GM15510 (cell line): ENCODE data around the gene CD69.

Experiments
- POLR2A ChIP-seq: IDR thresholded peaks from 3 replicates; pipeline ENCODE4 v1.6.1; 2011; ENCODE audit warnings: borderline replicate concordance; ENCODE audit not compliant: insufficient read length; ENCODE audit errors: extremely low read depth

CD69 gene

DNA sequence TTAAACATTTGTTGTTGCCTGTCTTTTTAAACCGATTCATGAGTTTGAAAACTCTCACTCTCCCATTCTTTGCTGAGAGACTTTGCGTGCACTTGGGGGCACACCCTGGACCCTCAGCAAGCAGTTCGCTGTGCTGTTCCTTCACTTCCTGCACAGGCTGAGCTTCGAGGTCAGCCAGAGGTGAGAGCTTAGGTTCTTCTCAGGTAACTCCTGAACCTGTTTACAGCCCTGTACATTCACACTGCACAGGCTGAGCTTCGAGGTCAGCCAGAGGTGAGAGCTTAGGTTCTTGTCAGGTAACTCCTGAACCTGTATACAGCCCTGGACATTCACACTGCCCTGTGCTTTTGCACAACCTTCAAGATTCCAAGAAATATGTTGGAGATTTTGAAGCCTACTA is 18.0 kb downstream of the CD69 start:
- TF ChIP-seq POLR2A, result no peak

DNA sequence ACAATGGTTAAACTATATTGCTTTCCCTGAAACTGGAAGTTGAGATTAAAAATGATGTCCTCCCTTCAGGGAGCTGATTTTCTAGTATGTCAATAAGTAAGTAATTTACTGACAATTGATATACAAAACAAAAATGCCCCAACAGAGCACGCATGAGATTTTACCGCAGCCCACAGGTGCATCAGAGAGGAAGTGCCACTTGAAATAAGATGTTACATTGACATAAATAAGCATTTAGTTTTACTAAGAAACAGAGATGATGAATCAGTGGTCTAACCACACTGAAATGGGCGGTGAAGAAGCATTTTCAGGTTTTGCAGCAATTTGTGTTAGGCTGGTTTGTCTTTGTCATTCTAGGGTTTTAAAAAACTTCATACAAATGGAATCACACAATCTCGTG is 19.0 kb downstream of the CD69 start:
- TF ChIP-seq POLR2A, result no peak

GRCh38 chr12:9740106-9740750 is 20.5 kb downstream of the CD69 start:
- no peak for TF ChIP-seq POLR2A

DNA sequence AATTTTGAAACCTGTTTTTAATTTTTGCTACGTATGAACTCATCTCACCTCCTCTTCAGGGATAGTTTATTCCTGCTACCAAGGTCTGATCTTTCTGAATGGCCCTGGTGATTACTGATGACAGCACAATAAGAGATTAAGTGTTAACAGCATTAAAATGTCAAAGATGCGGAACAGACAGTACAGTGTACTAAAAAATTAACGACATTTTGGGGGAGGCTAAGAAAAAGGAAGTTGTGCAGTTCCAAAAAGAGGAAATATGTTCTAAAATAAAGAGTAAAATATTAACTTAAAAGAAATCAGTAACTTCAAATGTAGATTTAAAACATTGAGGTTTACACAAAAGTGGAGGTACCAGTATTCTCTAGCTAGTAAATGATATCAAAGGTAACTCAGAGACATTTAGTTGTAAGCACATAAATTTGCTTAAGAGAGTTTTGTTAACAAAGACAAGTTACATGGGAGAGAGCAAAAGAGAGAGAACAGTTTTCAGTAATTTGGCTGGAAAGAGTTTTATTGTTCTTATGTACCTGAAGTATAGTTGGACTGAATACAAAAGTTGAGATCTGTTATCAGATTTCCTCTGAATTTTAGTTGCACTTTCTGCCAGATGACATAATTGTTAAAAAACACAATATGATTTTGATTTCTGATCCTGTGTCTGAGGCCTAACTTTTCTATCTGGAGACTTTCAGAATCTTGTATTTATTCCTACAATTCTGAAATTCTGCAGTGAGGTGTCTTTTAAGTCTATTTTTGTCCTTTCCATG is 23.6 kb downstream of the CD69 start:
- no peak for TF ChIP-seq POLR2A

DNA sequence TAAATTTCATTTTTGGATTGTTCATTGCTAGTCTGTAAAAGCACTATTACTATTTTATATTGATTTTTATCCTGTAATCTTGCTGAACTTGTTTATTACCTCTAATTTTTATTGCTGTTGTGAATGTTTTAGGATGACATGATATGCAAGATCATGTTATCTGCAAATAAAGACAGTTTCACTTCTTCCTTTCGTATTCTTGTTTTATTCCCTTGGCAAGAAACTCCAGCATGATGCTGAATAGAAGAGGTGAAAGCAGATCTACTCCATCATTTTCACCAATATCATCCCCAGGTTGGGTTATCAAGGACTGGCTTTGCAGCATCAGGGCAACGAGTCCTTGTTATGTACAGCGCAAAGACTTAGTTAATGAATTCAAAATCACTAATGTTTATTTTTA is 25.1 kb downstream of the CD69 start:
- no peak for TF ChIP-seq POLR2A

- TF ChIP-seq POLR2A, result no peak
Observed at GRCh38 chr12:9732921-9733461, 27.7 kb downstream of the CD69 start, which contains the start of gene CLECL1. TSS of gene CLECL1 (minus strand) at chr12:9733097.

DNA sequence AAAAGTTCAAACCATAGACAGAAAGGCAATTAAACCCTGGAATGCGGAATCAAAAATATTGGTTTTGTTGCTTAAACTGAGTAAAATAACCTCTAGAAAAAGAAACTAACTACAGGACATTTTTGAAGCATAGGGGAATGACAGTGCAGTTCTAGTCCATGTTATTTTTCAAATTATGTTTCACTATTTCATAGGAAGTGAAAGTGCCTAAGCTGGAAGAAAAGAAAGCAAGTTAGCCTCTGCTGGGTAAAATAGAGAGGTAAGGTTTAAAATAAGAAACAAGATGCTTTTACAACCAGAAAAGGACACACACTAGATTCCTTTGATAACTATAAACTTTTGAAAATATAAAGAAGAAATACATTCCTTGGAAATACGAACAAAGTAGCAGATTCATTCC is 28.9 kb downstream of the CD69 start:
- no peak for TF ChIP-seq POLR2A

- TF ChIP-seq POLR2A, result no peak
Observed at GRCh38 chr12:9731393-9731792, 29.3 kb downstream of the CD69 start.

- TF ChIP-seq POLR2A, result no peak
Observed at GRCh38 chr12:9730591-9730990, 30.1 kb downstream of the CD69 start.

DNA sequence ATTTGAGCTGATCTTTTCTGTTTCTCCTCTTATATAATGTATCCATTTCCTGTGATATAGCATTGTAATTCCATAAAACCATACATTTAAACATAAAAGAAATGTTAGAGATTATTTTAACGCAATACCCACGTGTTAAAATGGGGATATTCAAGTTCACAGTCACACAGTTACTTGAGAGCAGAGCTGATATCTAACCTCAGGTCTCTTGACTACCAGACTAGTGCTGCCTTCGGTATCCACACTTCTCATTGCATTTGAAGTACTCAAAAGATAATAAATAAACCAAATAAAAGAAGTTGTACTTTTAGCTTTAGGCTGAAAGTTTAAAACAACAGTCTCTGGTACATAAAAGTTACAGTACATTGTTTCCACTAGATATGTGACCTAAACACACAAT is 30.7 kb downstream of the CD69 start:
- no peak for TF ChIP-seq POLR2A

GRCh38 chr12:9729082-9729481 is 31.6 kb downstream of the CD69 start:
- TF ChIP-seq POLR2A, result no peak

DNA sequence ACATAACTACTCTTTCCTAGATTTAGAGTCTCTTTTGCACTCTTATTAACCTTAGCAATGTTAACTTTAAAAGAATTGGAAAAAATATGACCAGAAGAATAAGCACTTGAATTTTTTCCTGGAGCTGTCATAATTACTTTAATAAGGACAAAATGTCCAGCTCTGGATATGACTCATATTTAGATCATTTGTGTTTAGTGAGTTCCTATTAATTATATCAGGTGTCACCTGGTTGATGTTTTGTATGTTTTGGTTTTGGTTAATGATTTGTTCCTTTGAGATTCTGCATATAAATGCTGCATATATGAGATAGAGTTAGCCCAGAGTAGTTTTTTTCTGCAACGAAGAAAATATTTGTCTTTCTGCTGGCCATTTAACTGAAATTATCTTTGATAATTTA is 32.9 kb downstream of the CD69 start:
- no peak for TF ChIP-seq POLR2A

- no peak for TF ChIP-seq POLR2A
Observed at GRCh38 chr12:9725213-9725870, 35.4 kb downstream of the CD69 start.

DNA sequence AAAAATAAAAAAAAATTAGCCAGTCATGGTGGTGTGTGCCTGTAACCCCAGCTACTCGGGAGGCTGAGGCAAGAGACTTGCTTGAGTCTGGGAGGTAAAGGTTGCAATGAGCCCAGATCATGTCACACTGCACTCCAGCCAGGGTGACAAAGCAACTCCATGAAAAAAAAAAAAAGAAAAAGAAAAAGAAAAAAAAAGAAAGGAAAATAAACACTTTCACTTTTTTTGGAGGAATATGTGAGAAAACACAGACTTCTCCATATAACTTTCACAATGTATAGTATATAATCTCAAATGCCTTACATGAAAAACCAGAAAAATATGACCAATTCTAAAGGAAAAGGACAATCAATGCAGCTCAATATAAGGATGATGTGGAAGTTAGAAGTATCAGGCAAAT is 36.7 kb downstream of the CD69 start:
- TF ChIP-seq POLR2A, result no peak

- no peak for TF ChIP-seq POLR2A
Observed at GRCh38 chr12:9721394-9722092, 39.2 kb downstream of the CD69 start.

DNA sequence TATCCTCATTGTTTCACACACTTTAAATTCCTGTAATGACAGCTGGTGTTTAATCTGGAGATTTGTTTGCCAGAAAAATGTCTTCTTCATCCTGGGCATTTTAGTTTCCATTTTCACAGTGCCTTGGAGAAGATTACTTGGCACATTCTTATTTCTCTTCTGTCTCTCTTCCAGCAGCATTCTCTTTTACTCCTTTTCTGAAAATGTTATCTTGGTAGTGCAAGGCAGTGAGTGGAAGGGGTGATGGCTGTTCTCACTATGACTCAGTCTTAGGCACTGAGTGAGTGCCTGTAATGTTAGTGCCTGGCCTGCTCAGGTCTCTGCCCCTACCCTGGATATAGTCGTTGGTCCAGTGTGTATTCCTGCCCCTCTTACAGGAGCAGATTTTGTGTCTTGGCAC is 40.9 kb downstream of the CD69 start:
- no peak for TF ChIP-seq POLR2A

DNA sequence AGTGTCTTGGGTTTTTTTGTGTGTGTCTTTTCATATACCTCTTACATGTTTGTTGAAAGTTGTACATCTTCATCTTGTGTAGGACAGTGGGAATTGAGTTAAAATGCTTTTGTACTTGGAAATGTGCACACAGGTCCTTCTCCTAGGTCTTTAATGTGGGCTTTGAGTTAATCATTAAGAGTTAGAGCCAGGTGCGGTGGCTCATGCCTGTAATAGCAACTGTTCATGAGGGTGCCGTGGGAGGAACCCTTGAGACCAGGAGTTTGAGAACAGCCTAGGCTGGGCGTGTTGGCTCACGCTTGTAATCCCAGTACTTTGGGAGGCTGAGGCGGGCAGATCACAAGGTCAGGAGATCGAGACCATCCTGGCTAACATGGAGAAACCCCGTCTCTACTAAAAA is 41.7 kb downstream of the CD69 start:
- TF ChIP-seq POLR2A, result no peak
